OCI-LY1 (cell line): ENCODE measurements around the gene MESD.
A peak's percentile ranks its signal among the peaks of the same experiment; 100 is the strongest.

Source experiments
- H2AFZ ChIP-seq: fragments of 200-600 bp; sonication (generic), shearing (Covaris generic); 2 replicates; pipeline ENCODE4 v1.6.0; 2014; ENCODE audit warnings: antibody characterized with exemption, mild to moderate bottlenecking, low read length
- H3F3A ChIP-seq: fragments of 200-600 bp; sonication (generic), shearing (Covaris generic); 2 replicates; pipeline ENCODE4 v1.6.0; 2014; ENCODE audit warnings: mild to moderate bottlenecking, antibody characterized with exemption, low read length, moderate library complexity; ENCODE audit not compliant: insufficient read depth
- H3K27ac ChIP-seq: fragments of 200-600 bp; sonication (generic); 2 replicates; pipeline ENCODE4 v1.5.1; 2014; ENCODE audit warnings: low read length, mixed run types, mild to moderate bottlenecking, low read depth; ENCODE audit not compliant: poor library complexity, severe bottlenecking
- H3K27me3 ChIP-seq: fragments of 200-600 bp; sonication (generic); 2 replicates; pipeline ENCODE4 v1.6.0; 2014; ENCODE audit warnings: antibody characterized with exemption, mild to moderate bottlenecking, low read length, moderate library complexity; ENCODE audit not compliant: insufficient read depth
- H3K36me3 ChIP-seq: fragments of 200-600 bp; sonication (generic); 2 replicates; pipeline ENCODE4 v1.6.1; 2014; ENCODE audit warnings: mild to moderate bottlenecking, antibody characterized with exemption, low read length, moderate library complexity, mixed read lengths; ENCODE audit not compliant: insufficient read depth
- H3K4me1 ChIP-seq: fragments of 200-600 bp; sonication (generic); 2 replicates; pipeline ENCODE4 v1.5.1; 2014; ENCODE audit warnings: mild to moderate bottlenecking, low read length, moderate library complexity; ENCODE audit not compliant: insufficient read depth, severe bottlenecking
- H3K4me2 ChIP-seq: fragments of 200-600 bp; sonication (generic), shearing (Covaris generic); 2 replicates; pipeline ENCODE4 v1.6.1; 2014; ENCODE audit warnings: low read length
- H3K4me3 ChIP-seq: fragments of 200-600 bp; sonication (generic); 2 replicates; pipeline ENCODE4 v1.5.1; 2014; ENCODE audit warnings: low read length, low read depth, mild to moderate bottlenecking, mixed read lengths; ENCODE audit not compliant: poor library complexity, severe bottlenecking
- H3K79me2 ChIP-seq: fragments of 200-600 bp; shearing (Covaris generic); 2 replicates; pipeline ENCODE4 v1.6.1; 2016; ENCODE audit warnings: mixed run types, low read length, mixed read lengths; ENCODE audit not compliant: insufficient read depth
- H3K9ac ChIP-seq: fragments of 200-600 bp; sonication (generic), shearing (Covaris generic); 2 replicates; pipeline ENCODE4 v1.6.1; 2014; ENCODE audit warnings: mild to moderate bottlenecking, low read length, mixed read lengths
- H3K9me2 ChIP-seq: fragments of 200-600 bp; sonication (generic), shearing (Covaris generic); 2 replicates; pipeline ENCODE4 v1.6.1; 2014; ENCODE audit warnings: low read depth, mild to moderate bottlenecking, low read length, mixed read lengths
- H3K9me3 ChIP-seq: fragments of 200-600 bp; shearing (Covaris generic); 2 replicates; pipeline ENCODE4 v1.6.1; 2014; ENCODE audit warnings: low read length, mixed read lengths
- H4K20me1 ChIP-seq: fragments of 200-600 bp; sonication (generic), shearing (Covaris generic); 2 replicates; pipeline ENCODE4 v1.6.0; 2016; ENCODE audit warnings: mild to moderate bottlenecking, low read length; ENCODE audit not compliant: insufficient read depth
- CTCF ChIP-seq: fragments of 200-600 bp; sonication (generic), shearing (Covaris generic); IDR thresholded peaks from 2 replicates; pipeline ENCODE4 v1.5.1; 2017; ENCODE audit warnings: mild to moderate bottlenecking, antibody characterized with exemption, low read length, moderate library complexity, mixed read lengths
- EZH2 ChIP-seq: fragments of 200-600 bp; sonication (generic), shearing (Covaris generic); IDR thresholded peaks from 2 replicates; pipeline ENCODE4 v1.8.0; 2017; ENCODE audit warnings: borderline replicate concordance, mixed run types, mild to moderate bottlenecking, antibody characterized with exemption, low read length, moderate library complexity, mixed read lengths

The MESD gene

GRCh38 chr15:80991421-80991820 lies 1.8 kb upstream of the MESD start:
- TF ChIP-seq CTCF, result peak; percentile 26; the same call in 1 of the 2 replicates
- no peak for TF ChIP-seq EZH2
- no peaks in the 10 kb centered on the region for H3K9me2 ChIP-seq
- H3K9me3 ChIP-seq, result no peaks in the 10 kb centered on the region
- peaks cover 27% of the 10 kb centered on the region for H3K79me2 ChIP-seq
- H3K4me3 ChIP-seq, result no peak overlapping the region
- peaks cover 5% of the 10 kb centered on the region; the same call in 1 of the 2 replicates for H3K36me3 ChIP-seq
- no peak overlapping the region for H3K27ac ChIP-seq
- H4K20me1 ChIP-seq, result no peaks in the 10 kb centered on the region
- H3K27me3 ChIP-seq, result no peaks in the 10 kb centered on the region
- no peaks in the 10 kb centered on the region for H3F3A ChIP-seq
- H3K4me1 ChIP-seq, result peaks cover 43% of the 10 kb centered on the region
- no peak overlapping the region for H2AFZ ChIP-seq
- H3K9ac ChIP-seq, result no peak overlapping the region
- H3K4me2 ChIP-seq, result no peak overlapping the region

GRCh38 chr15:80990955-80991354 lies 1.3 kb upstream of the MESD start:
- peaks cover 47% of the 10 kb centered on the region for H3K4me1 ChIP-seq
- H3K79me2 ChIP-seq, result peaks cover 32% of the 10 kb centered on the region
- no peaks in the 10 kb centered on the region for H3K9me3 ChIP-seq
- H3K4me2 ChIP-seq, result no peak overlapping the region
- H3K27ac ChIP-seq, result no peak overlapping the region
- H3K9me2 ChIP-seq, result no peaks in the 10 kb centered on the region
- H3K27me3 ChIP-seq, result no peaks in the 10 kb centered on the region
- peaks cover 8% of the 10 kb centered on the region; the same call in 1 of the 2 replicates for H3K36me3 ChIP-seq
- H4K20me1 ChIP-seq, result no peaks in the 10 kb centered on the region
- no peak overlapping the region for H3K4me3 ChIP-seq
- no peaks in the 10 kb centered on the region for H3F3A ChIP-seq
- no peak overlapping the region for H3K9ac ChIP-seq
- TF ChIP-seq CTCF, result no peak
- no peak for TF ChIP-seq EZH2
- H2AFZ ChIP-seq, result no peak overlapping the region

- Histone ChIP-seq H3K4me2 (peak overlapping the region; percentile 98), H3K79me2 (peaks cover 49% of the 10 kb centered on the region), H2AFZ (0 out of 2 replicates have a peak overlapping the region, but pooled peaks have one; percentile 12), H3K27ac (peak overlapping the region; percentile 38), H3K9me3 (no peaks in the 10 kb centered on the region), H3F3A (no peaks in the 10 kb centered on the region), H3K9ac (peak overlapping the region; percentile 97), H3K4me3 (peak overlapping the region; percentile 98), H3K4me1 (peaks cover 63% of the 10 kb centered on the region), H3K27me3 (no peaks in the 10 kb centered on the region), H3K9me2 (no peaks in the 10 kb centered on the region), H3K36me3 (peaks cover 9% of the 10 kb centered on the region; the same call in 1 of the 2 replicates), H4K20me1 (no peaks in the 10 kb centered on the region)
- TF ChIP-seq EZH2, result no peak
- TF ChIP-seq CTCF, result no peak
Measured at GRCh38 chr15:80989081-80989517, 520 bp downstream of the MESD start.
